ENCODE measurements around the gene HDHD2. TPM values are rescaled to one million over a fixed set of nuclear protein-coding genes. Genes with fewer than 3 reads are reported as not detected.
A peak's percentile ranks its signal among the peaks of the same experiment; 100 is the strongest.

HDHD2 gene
- total and polyA plus RNA-seq, 2 of the 13 experiments (the other 11 are each of a cell fraction or from before 2014, with no cell fraction given): 10.2 to 34.7 TPM

- TF ChIP-seq, protein P1, sequence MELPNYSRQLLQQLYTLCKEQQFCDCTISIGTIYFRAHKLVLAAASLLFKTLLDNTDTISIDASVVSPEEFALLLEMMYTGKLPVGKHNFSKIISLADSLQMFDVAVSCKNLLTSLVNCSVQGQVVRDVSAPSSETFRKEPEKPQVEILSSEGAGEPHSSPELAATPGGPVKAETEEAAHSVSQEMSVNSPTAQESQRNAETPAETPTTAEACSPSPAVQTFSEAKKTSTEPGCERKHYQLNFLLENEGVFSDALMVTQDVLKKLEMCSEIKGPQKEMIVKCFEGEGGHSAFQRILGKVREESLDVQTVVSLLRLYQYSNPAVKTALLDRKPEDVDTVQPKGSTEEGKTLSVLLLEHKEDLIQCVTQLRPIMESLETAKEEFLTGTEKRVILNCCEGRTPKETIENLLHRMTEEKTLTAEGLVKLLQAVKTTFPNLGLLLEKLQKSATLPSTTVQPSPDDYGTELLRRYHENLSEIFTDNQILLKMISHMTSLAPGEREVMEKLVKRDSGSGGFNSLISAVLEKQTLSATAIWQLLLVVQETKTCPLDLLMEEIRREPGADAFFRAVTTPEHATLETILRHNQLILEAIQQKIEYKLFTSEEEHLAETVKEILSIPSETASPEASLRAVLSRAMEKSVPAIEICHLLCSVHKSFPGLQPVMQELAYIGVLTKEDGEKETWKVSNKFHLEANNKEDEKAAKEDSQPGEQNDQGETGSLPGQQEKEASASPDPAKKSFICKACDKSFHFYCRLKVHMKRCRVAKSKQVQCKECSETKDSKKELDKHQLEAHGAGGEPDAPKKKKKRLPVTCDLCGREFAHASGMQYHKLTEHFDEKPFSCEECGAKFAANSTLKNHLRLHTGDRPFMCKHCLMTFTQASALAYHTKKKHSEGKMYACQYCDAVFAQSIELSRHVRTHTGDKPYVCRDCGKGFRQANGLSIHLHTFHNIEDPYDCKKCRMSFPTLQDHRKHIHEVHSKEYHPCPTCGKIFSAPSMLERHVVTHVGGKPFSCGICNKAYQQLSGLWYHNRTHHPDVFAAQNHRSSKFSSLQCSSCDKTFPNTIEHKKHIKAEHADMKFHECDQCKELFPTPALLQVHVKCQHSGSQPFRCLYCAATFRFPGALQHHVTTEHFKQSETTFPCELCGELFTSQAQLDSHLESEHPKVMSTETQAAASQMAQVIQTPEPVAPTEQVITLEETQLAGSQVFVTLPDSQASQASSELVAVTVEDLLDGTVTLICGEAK (IDR thresholded peaks at IDR 0.05): no peak
- TF ChIP-seq, protein P1 (CRISPR knock-in tag; IDR thresholded peaks at IDR 0.05): peak; percentile 66; the same call in 1 of the 2 replicates
- TF ChIP-seq IKZF1 (IDR thresholded peaks at IDR 0.05): no peak
- TF ChIP-seq ATF7 (IDR thresholded peaks at IDR 0.05): no peak
- TF ChIP-seq ATF7 (CRISPR knock-in tag; IDR thresholded peaks at IDR 0.05): no peak
- TF ChIP-seq, protein P2, sequence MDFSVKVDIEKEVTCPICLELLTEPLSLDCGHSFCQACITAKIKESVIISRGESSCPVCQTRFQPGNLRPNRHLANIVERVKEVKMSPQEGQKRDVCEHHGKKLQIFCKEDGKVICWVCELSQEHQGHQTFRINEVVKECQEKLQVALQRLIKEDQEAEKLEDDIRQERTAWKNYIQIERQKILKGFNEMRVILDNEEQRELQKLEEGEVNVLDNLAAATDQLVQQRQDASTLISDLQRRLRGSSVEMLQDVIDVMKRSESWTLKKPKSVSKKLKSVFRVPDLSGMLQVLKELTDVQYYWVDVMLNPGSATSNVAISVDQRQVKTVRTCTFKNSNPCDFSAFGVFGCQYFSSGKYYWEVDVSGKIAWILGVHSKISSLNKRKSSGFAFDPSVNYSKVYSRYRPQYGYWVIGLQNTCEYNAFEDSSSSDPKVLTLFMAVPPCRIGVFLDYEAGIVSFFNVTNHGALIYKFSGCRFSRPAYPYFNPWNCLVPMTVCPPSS (IDR thresholded peaks at IDR 0.05): no peak
- TF ChIP-seq, protein P3, sequence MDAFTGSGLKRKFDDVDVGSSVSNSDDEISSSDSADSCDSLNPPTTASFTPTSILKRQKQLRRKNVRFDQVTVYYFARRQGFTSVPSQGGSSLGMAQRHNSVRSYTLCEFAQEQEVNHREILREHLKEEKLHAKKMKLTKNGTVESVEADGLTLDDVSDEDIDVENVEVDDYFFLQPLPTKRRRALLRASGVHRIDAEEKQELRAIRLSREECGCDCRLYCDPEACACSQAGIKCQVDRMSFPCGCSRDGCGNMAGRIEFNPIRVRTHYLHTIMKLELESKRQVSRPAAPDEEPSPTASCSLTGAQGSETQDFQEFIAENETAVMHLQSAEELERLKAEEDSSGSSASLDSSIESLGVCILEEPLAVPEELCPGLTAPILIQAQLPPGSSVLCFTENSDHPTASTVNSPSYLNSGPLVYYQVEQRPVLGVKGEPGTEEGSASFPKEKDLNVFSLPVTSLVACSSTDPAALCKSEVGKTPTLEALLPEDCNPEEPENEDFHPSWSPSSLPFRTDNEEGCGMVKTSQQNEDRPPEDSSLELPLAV (CRISPR knock-in tag; conservative IDR thresholded peaks at IDR 0.05; ENCODE audit: low read depth): no peak
- TF ChIP-seq, protein P4, sequence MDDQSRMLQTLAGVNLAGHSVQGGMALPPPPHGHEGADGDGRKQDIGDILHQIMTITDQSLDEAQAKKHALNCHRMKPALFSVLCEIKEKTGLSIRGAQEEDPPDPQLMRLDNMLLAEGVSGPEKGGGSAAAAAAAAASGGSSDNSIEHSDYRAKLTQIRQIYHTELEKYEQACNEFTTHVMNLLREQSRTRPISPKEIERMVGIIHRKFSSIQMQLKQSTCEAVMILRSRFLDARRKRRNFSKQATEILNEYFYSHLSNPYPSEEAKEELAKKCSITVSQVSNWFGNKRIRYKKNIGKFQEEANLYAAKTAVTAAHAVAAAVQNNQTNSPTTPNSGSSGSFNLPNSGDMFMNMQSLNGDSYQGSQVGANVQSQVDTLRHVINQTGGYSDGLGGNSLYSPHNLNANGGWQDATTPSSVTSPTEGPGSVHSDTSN (CRISPR knock-in tag; IDR thresholded peaks at IDR 0.05; ENCODE audit: borderline replicate concordance): no peak
- TF ChIP-seq PAXIP1 (CRISPR knock-in tag; conservative IDR thresholded peaks at IDR 0.05): peak; percentile 34; the same call in 1 of the 2 replicates
These were observed 25.7 kb upstream of the HDHD2 start, which contains the start of gene IER3IP1 (continued) for GRCh38 chr18:47175898-47176575.
